Activated T-helper 1 cell treated with anti-CD3 and anti-CD28 coated beads, Interleukin-12 subunit alpha, Interleukin-12 subunit beta, Interleukin-2, Interleukin-4 antibody, amounts not matched to agents 30 ng/mL and 10 ng/mL and 1 ng/mL, durations not matched to agents 14 hours and 24 hours and 36 hours (primary cell): ENCODE measurements around the gene FOCAD. TPM values are rescaled to one million over a fixed set of nuclear protein-coding genes. Genes with fewer than 3 reads are reported as not detected.

Experiments
- DNase-seq: peaks from one replicate; pipeline ENCODE4 v3.0.0; 2021; ENCODE audit warnings: low spot score
- H3K27ac Mint-ChIP-seq: one replicate; pipeline ENCODE4 v1.8.0; 2021; ENCODE audit warnings: mild to moderate bottlenecking, mixed read lengths
- H3K27me3 Mint-ChIP-seq: one replicate; pipeline ENCODE4 v1.8.0; 2022; ENCODE audit warnings: mild to moderate bottlenecking, moderate library complexity, mixed read lengths; ENCODE audit not compliant: insufficient read depth
- H3K36me3 Mint-ChIP-seq: one replicate; pipeline ENCODE4 v1.8.0; 2021; ENCODE audit warnings: low read depth, mixed read lengths
- H3K4me1 Mint-ChIP-seq: one replicate; pipeline ENCODE4 v1.8.0; 2021; ENCODE audit warnings: low read depth, mixed read lengths
- H3K4me3 Mint-ChIP-seq: one replicate; pipeline ENCODE4 v1.8.0; 2021; ENCODE audit warnings: mild to moderate bottlenecking, moderate library complexity, mixed read lengths
- H3K9me3 Mint-ChIP-seq: one replicate; pipeline ENCODE4 v1.8.0; 2021; ENCODE audit warnings: mixed read lengths
- intact Hi-C: fragments of 100-400 bp; cut with micrococcal nuclease; formaldehyde crosslinking; loops from one replicate; pipeline ENCODE4 v1.15.1; 2024
- total RNA-seq: library from RNA; stranded (reverse); gene quantifications from 2 replicates; pipeline ENCODE4 v1.2.3, GENCODE V29; 2022

FOCAD gene
- total RNA-seq, 1 donor from 2014 or later, result 31.2 TPM

DNA sequence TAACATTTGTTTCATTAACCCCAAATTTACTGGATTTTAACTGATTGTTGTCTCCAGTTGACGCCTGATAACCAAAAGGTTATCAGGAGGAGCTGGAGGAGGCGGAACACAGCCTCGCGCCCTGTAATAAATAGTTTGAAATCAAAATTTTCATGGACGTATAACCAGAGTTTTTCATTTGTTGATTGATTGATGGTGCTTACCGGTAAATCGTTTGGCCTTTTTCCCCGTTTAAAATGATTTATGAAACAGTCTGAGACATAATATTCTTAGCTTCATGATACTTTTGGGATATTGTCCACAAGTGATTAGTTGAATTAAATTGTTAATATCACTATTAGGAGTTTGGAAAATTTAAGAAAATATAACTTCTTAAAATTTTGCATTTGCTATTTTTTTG is 1.7 kb downstream of the FOCAD start:
- Mint-ChIP-seq H3K27me3 (no peaks in the 10 kb centered on the region), H3K9me3 (no peaks in the 10 kb centered on the region), H3K4me3 (no peak overlapping the region), H3K27ac (no peak overlapping the region), H3K4me1 (peaks cover 29% of the 10 kb centered on the region), H3K36me3 (no peaks in the 10 kb centered on the region)
- no peak for DNase-seq
- intact Hi-C loops, result loop anchor here (1.0 to 10.0 kb wide), 9 partner anchors 9 to 1453 kb away; partner anchors contain the start of gene KLHL9

DNA sequence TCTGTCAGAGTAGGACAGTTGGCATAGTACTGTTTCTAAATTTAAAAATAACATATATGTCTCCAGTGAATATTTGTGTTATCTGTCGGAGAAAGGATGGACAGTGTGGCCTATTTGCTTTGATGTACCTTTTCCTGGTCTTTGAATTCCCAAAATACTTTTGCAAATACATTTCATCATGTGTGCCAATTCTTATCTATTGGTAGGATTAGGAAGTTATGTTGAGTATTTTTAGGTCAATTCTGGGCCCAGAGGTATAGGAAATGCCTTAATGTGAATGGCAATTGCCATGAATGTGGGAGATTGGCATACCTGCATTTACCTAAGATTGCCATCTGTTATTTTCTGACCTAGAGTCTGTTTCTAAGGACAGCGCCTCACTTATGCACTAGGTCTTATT is 5.8 kb downstream of the FOCAD start:
- peaks cover 18% of the 10 kb centered on the region for H3K4me1 Mint-ChIP-seq
- H3K4me3 Mint-ChIP-seq, result no peak overlapping the region
- no peaks in the 10 kb centered on the region for H3K9me3 Mint-ChIP-seq
- no peak for DNase-seq
- H3K36me3 Mint-ChIP-seq, result no peaks in the 10 kb centered on the region
- H3K27me3 Mint-ChIP-seq, result no peaks in the 10 kb centered on the region
- no peak overlapping the region for H3K27ac Mint-ChIP-seq
- intact Hi-C loops, result loop anchor here (5.0 to 10.0 kb wide), 3 partner anchors 145 to 768 kb away; partner anchors contain the start of gene KLHL9

- intact Hi-C loops, result loop anchor here (10.0 kb wide), 1 partner anchor 142 kb away; no protein-coding TSS in a partner anchor
- DNase-seq, result no peak
- Mint-ChIP-seq H3K9me3 (no peaks in the 10 kb centered on the region), H3K36me3 (peaks cover 1% of the 10 kb centered on the region), H3K27ac (no peak overlapping the region), H3K4me3 (no peak overlapping the region), H3K27me3 (no peaks in the 10 kb centered on the region), H3K4me1 (peaks cover 4% of the 10 kb centered on the region)
These were observed 8.5 kb downstream of the FOCAD start for GRCh38 chr9:20692554-20692953.

- Mint-ChIP-seq H3K9me3 (no peaks in the 10 kb centered on the region), H3K36me3 (peaks cover 1% of the 10 kb centered on the region), H3K4me3 (no peak overlapping the region), H3K27me3 (no peaks in the 10 kb centered on the region), H3K27ac (no peak overlapping the region), H3K4me1 (peaks cover 4% of the 10 kb centered on the region)
- intact Hi-C loops, result loop anchor here (10.0 kb wide), 1 partner anchor 142 kb away; no protein-coding TSS in a partner anchor
- DNase-seq, result no peak
These were observed 9.0 kb downstream of the FOCAD start for GRCh38 chr9:20693068-20693467.

GRCh38 chr9:20694248-20694647 is 10.2 kb downstream of the FOCAD start:
- Mint-ChIP-seq H3K27me3 (no peaks in the 10 kb centered on the region), H3K4me1 (peaks cover 4% of the 10 kb centered on the region), H3K4me3 (no peak overlapping the region), H3K36me3 (peaks cover 1% of the 10 kb centered on the region), H3K27ac (no peak overlapping the region), H3K9me3 (no peaks in the 10 kb centered on the region)
- intact Hi-C loops, result loop anchor here (1.0 to 10.0 kb wide), 2 partner anchors 9 to 141 kb away; no protein-coding TSS in a partner anchor
- DNase-seq, result no peak

GRCh38 chr9:20697021-20697719 is 13.1 kb downstream of the FOCAD start:
- H3K36me3 Mint-ChIP-seq, result peaks cover 1% of the 10 kb centered on the region
- DNase-seq, result no peak
- H3K27ac Mint-ChIP-seq, result no peak overlapping the region
- intact Hi-C loops, result loop anchor here (10.0 kb wide), 1 partner anchor 138 kb away; no protein-coding TSS in a partner anchor
- no peak overlapping the region for H3K4me3 Mint-ChIP-seq
- no peaks in the 10 kb centered on the region for H3K9me3 Mint-ChIP-seq
- peaks cover 4% of the 10 kb centered on the region for H3K4me1 Mint-ChIP-seq
- no peaks in the 10 kb centered on the region for H3K27me3 Mint-ChIP-seq

- intact Hi-C loops, result loop anchor here (10.0 kb wide), 1 partner anchor 136 kb away; no protein-coding TSS in a partner anchor
- peaks cover 1% of the 10 kb centered on the region for H3K36me3 Mint-ChIP-seq
- no peak overlapping the region for H3K27ac Mint-ChIP-seq
- no peaks in the 10 kb centered on the region for H3K9me3 Mint-ChIP-seq
- H3K4me1 Mint-ChIP-seq, result no peaks in the 10 kb centered on the region
- H3K4me3 Mint-ChIP-seq, result no peak overlapping the region
- no peaks in the 10 kb centered on the region for H3K27me3 Mint-ChIP-seq
- DNase-seq, result no peak
These were observed 14.7 kb downstream of the FOCAD start for GRCh38 chr9:20698782-20699181.

GRCh38 chr9:20701060-20701459 is 17.0 kb downstream of the FOCAD start:
- Mint-ChIP-seq H3K36me3 (peaks cover 1% of the 10 kb centered on the region), H3K27me3 (no peaks in the 10 kb centered on the region), H3K9me3 (no peaks in the 10 kb centered on the region), H3K4me3 (no peak overlapping the region), H3K27ac (no peak overlapping the region), H3K4me1 (no peaks in the 10 kb centered on the region)
- intact Hi-C loops, result no loop called here
- no peak for DNase-seq

GRCh38 chr9:20702570-20702969 is 18.5 kb downstream of the FOCAD start:
- H3K4me3 Mint-ChIP-seq, result no peak overlapping the region
- peaks cover 2% of the 10 kb centered on the region for H3K36me3 Mint-ChIP-seq
- H3K4me1 Mint-ChIP-seq, result no peaks in the 10 kb centered on the region
- no peak for DNase-seq
- H3K9me3 Mint-ChIP-seq, result no peaks in the 10 kb centered on the region
- no peak overlapping the region for H3K27ac Mint-ChIP-seq
- intact Hi-C loops, result no loop called here
- H3K27me3 Mint-ChIP-seq, result no peaks in the 10 kb centered on the region

DNA sequence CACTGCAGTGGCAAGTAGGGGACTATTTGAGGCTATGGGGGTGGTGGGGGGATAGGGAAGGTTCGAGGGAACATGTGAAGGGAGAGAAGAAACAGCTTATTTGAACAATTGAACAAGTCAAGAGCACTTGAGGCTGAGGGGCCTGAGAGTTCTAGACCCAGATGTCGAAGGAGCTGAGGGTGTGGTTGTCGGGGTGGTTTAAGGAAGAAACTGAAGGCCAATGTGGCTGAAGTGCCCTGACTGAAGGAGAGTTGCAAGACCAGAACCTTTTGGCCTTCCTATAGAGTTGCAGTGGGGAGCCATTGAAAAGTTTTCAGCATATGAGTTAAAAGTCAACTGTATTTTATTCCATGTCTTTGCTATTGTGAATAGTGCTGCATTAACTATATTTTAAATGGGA is 19.1 kb downstream of the FOCAD start:
- H3K27me3 Mint-ChIP-seq, result no peaks in the 10 kb centered on the region
- intact Hi-C loops, result no loop called here
- no peaks in the 10 kb centered on the region for H3K9me3 Mint-ChIP-seq
- DNase-seq, result no peak
- H3K27ac Mint-ChIP-seq, result no peak overlapping the region
- H3K36me3 Mint-ChIP-seq, result peaks cover 2% of the 10 kb centered on the region
- no peaks in the 10 kb centered on the region for H3K4me1 Mint-ChIP-seq
- no peak overlapping the region for H3K4me3 Mint-ChIP-seq

GRCh38 chr9:20707708-20708107 is 23.6 kb downstream of the FOCAD start:
- Mint-ChIP-seq H3K4me3 (no peak overlapping the region), H3K36me3 (peaks cover 4% of the 10 kb centered on the region), H3K4me1 (no peaks in the 10 kb centered on the region), H3K27ac (no peak overlapping the region), H3K9me3 (no peaks in the 10 kb centered on the region), H3K27me3 (no peaks in the 10 kb centered on the region)
- intact Hi-C loops, result no loop called here
- DNase-seq, result no peak

DNA sequence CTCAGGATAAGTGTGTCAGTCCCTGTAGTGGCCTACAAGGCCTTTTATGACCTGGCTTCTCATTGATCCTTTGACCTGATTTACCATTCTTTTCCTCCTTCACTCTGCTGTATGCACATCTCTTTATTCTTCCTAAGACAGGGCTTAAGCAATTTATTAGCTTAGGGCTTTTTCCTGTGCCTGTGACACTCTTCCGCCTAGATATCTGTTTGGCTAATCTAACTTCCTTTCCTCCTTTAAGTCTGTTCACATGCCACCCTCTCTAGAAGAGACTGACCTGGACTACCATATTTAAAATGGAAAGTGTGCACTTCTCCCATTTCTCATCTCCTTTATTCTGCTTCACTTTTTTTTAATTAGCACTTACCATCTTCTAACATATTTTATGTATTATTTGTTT is 29.1 kb downstream of the FOCAD start:
- Mint-ChIP-seq H3K9me3 (no peaks in the 10 kb centered on the region), H3K4me1 (peaks cover 12% of the 10 kb centered on the region), H3K27ac (no peak overlapping the region), H3K27me3 (no peaks in the 10 kb centered on the region), H3K4me3 (no peak overlapping the region), H3K36me3 (peaks cover 3% of the 10 kb centered on the region)
- DNase-seq, result no peak
- intact Hi-C loops, result no loop called here

DNA sequence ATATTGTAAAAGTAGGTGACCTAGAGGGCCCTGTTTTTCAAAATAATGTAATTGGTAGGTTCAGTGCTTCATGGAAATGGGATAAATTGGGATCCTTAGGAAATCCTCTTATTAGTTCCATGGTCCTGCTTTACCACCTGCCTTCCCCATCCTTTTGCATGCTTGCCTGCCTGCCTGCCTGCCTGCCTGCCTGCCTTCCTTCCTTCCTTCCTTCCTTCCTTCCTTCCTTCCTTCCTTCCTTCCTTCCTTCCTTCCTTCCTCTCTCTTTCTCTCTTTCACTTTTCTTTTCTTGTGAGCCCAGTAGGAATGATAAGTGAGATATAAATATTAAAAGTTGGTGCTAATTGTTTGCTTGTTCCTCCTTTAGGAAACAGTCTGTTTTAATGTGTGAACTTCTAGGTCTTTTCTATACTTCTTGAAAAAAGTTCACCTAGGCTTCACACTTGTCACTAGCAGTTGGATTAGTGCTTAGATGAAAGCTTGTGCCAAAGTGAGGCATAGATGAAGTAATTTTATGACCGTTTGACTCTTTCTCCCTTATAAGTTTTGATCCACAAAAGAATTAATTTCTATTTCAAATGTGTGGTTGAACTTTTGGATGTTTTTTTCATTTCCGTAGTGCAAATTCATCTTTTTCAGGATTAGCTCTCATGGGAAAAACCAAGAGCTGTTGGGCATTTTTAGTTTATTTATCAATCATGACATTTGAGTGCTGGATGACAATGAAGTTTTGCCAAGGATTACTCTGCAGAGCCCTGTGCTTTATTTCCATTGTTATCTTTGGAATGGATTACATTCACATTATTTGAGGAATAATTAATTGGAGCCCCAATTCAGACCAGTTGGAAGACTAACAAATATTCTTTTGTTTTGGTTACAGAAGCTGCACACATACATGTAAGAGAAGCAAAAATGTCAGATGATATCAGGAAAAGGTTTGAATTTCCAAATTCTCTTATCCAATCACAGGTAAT is 30.7 kb downstream of the FOCAD start:
- no peak for DNase-seq
- Mint-ChIP-seq H3K4me1 (peaks cover 12% of the 10 kb centered on the region), H3K27me3 (no peaks in the 10 kb centered on the region), H3K27ac (no peak overlapping the region), H3K9me3 (no peaks in the 10 kb centered on the region), H3K36me3 (peaks cover 10% of the 10 kb centered on the region), H3K4me3 (no peak overlapping the region)
- intact Hi-C loops, result no loop called here
